ENCODE measurements around the gene SLC9A2. TPM values are rescaled to one million over a fixed set of nuclear protein-coding genes. Genes with fewer than 3 reads are reported as not detected.

SLC9A2 gene
- total RNA-seq, 1 donor from 2014 or later = 6.8 TPM

GRCh38 chr2:102618452-102619413, 620 bp upstream of the SLC9A2 start:
- DNase-seq = no peak

- DNase-seq = no peak
Measured at GRCh38 chr2:102620332-102620731, 979 bp downstream of the SLC9A2 start.

GRCh38 chr2:102621630-102622029, 2.3 kb downstream of the SLC9A2 start:
- DNase-seq = no peak

DNA sequence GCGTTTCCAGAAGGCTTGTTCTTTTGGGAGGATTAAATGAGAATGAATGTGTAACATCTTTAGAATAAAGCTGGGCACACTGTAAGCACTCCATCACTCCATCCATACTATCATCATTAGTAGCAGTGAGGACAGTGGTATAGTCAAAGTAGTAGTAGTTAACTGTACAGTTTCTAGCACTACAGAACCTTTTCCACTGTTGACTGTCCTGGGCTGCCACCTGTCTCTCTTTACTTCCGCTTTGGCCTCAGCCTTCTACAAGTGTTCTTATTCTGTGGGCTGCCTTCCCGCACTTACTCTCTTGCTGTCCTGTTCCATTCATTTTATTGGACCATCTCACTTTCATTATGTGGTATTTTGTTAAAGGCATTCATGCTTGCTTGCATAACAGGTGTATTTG, 3.3 kb downstream of the SLC9A2 start:
- DNase-seq = no peak

GRCh38 chr2:102630458-102630857, 11.1 kb downstream of the SLC9A2 start:
- no peak for DNase-seq

DNA sequence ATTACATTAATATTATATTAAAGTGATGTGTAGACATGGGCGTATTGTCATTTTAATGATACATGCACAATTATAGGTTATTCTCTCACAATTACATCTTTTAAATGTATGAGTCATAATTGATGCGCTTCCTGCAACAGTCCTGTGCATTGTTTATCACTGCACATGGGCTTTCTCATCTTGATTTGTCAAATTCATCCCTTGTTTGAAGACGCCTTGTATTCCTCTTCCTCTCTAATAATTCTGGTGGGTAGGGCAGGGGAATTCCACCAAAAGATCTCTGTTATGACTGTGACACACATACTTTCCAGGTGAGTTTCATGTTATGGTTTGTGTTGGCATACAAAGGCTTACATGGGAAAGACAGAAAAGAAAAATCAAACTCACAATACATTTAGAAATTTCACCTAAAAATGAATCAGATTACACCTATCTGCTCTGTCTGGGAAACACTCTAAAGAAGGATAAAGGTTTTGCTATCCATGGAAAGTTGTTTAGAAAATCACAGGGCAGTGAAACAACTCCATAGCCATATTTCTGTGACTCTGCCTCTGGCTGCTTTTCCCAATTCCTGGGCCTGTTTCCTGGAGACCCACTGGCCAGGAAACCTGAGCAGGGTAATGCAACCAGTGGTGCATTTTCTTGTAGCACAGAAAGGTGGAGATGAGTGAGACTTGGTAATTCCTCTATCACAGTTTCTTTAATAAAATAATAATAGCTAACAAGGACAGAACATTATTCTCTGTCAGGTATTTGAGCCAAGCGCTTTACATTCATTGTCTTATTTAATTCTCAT, 13.2 kb downstream of the SLC9A2 start:
- DNase-seq = no peak

DNA sequence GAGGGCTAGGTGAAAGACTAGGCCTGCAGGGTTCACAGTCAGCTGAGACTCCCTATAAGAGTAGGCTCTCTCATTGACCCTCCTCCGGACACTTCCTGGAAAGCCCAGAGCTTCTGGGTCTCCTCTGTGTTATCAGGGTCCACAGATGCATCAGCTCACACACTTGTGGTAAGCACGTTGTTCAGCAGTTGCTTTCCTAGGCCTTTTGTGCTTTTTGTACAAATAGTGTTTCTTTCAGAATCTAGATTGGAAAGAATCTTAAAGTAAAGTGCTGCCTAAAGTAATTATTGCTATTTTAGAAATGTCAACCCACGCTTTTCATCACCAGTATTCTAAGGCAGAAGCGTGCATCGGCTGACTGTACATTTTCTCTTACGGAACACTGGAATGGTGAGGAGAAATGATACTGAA, 15.5 kb downstream of the SLC9A2 start:
- DNase-seq = no peak

DNA sequence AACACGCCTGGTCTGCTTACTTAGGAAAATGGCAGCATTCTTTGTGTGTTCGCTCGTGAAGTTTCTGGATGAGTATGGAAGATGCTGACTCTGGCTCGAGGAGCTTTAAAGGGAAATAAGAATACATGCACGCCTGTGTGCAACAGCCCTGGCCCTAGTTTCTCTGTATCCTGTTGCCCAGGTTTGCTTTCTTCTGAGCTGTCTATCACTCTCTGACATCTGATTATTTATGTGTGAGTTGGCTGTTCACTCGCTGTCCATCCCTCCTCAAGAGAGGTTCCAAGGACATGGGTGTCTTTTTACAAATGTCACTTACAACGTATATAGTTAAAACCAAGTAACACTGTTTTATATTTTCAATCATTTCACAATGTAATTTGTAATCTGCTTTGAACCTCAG, 16.0 kb downstream of the SLC9A2 start:
- DNase-seq = no peak

DNA sequence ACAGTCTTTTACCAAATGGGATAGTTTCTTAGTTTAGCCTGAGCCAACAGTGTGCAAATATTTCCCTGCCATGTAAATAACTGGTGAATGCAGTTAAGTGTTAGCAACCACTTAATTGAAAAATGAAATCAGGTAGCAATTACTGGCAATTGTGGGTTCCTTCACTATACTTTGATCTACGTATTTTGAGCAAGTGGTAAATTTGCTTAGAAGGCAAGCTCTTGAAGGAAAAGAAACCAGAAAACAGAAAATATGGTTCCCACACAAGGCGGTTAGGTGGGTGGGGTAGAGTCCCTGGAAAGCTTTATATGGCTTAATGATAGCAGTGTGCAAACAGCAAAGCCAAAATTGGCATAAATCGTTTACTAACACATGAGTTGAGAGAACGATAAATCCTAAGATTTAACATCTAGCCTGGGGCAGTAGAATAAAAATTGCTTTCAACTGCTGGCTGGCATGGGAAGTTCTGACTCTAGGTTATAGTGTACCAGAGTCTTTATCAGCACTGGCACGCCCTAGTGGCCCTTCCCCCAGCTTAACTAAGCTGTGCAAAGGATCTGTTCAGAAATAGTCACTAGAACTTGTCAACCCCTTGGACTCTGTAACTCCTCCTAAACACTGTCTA, 17.0 kb downstream of the SLC9A2 start:
- no peak for DNase-seq

GRCh38 chr2:102637358-102637757, 18.0 kb downstream of the SLC9A2 start:
- no peak for DNase-seq

GRCh38 chr2:102639429-102639828, 20.1 kb downstream of the SLC9A2 start:
- no peak for DNase-seq

DNA sequence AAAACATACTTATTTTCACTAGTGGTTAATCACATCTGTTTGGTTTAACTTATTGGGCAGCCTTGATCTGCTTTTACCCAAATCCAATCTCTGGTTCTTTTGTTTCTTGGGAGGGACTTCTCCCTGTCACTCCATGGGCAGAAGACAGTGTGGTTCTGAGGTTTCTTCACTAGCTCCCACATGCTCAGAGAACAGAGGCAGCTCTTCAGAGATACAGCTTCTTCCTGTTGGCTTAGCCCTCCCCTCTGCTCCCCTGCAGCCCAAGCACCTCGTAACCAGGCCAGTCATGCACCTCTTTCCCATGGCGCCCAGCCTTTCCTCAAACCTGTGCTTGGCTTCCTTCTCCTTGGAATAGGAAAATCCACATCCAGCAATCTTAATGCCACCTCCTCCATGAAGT, 32.8 kb downstream of the SLC9A2 start:
- DNase-seq = no peak

- no peak for DNase-seq
Measured at GRCh38 chr2:102657770-102658169, 38.4 kb downstream of the SLC9A2 start.

DNA sequence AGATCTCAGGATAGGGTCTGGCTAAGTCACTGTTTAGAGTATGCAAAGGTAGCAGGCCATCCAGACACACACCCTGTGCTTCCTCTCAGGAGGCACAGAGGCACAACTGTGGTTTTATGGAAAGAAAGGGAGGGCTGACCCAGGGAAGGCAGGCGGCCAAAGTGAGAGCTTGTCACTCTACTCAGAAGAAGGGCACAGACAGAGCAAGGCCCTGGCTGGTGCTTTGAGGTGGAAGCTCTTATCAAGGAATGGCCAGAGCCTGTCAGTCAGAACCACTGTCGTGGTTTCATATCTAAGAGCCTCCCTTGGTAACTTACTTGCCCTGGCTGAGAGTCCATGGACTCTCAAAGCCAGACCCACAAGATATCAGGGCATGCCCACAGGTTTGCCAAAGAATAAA, 40.7 kb downstream of the SLC9A2 start:
- no peak for DNase-seq

DNA sequence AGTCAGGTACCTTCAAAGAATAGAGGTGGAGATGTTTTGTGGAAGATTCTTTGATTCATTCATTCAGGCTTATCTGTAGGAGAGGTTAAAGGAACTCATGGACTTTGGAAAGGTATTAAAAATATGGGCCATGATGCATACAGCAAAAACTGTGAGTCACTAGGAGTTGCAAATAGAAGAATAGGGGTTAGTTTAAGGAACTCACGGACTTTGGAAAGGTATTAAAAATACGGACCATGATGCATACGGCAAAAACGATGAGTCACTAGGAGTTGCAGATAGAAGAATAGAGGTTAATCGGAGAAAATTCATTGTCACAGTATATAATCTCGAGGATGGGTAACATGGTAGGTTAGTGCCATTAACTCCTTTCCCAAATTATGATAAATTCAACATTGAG, 41.2 kb downstream of the SLC9A2 start:
- no peak for DNase-seq

DNA sequence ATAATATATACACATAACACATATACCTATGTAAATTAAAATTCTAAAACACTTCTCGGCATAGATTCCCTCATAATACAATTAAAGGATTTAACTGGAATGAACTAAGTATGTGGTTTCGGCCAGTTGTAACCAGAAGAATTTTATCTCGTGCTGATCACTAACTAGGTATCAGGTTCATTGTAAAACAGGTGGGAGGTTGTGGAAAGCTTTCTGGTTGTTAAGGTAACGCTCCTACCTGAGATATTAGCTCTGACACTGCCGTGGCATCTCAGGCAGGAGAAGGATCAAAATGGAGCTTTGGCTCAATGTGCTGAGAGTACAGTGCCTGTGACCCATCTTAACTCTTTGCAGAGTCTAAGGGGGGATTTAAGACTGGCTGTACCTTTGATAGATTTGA, 42.5 kb downstream of the SLC9A2 start:
- no peak for DNase-seq

- no peak for DNase-seq
Measured at GRCh38 chr2:102662833-102663232, 43.5 kb downstream of the SLC9A2 start.

GRCh38 chr2:102663381-102663780, 44.0 kb downstream of the SLC9A2 start:
- DNase-seq = no peak

- no peak for DNase-seq
Measured at GRCh38 chr2:102664471-102664909, 45.1 kb downstream of the SLC9A2 start.

- no peak for DNase-seq
Measured at GRCh38 chr2:102667072-102667471, 47.7 kb downstream of the SLC9A2 start.

- no peak for DNase-seq
Measured at GRCh38 chr2:102668171-102668570, 48.8 kb downstream of the SLC9A2 start.

DNA sequence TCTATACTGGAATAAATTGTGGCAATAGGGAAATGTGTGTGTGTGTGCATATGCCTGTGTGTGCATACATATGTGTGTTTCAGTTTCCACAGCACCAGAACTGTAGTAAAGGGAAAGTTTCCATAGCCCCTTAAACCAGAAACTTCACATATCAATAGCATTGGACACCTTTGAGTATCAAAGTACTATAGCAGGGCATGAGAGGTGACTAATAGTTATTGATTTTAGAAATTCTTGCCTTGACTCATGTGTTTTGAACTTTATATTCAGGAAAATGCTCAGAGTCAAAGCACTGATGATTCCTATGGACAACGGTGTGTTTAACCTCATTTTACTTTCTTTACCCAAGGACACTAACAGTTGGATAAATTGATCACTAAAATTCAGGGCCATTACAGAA, 50.0 kb downstream of the SLC9A2 start:
- no peak for DNase-seq
